Measurements from ENCODE around the gene CYP2S1. TPM values are rescaled to one million over a fixed set of nuclear protein-coding genes. Genes with fewer than 3 reads are reported as not detected.
"Not testable (repeated sequence)": the region's sequence is repeated elsewhere in the genome, so short reads cannot be mapped to it uniquely, and the experiment has no call there.

The CYP2S1 gene
- total RNA-seq, 1 experiment from 2014 or later: 6.8 TPM

DNA sequence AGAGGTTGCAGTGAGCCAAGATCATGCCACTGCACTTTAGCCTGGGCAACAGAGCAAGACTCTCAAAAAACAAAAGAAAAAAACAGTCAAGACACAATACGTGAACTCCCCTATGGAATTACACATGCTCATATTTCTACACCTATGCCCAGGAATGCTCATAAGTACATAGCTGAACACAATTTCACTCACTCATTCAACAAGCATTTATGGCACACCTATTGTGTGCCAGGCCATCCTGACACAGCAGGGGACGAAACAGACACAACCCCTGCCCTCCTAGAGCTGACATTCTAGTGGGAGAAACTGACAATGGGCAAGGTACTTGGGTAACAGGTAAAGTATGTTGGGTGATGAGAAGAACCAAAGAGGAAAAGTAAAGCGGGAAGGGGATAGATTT is 35.5 kb downstream of the CYP2S1 start:
- H3K27ac ChIP-seq: no peak overlapping the region
- H3K9me3 ChIP-seq (ENCODE audit: insufficient read depth, low read depth): no peaks in the 10 kb centered on the region
- CTCF ChIA-PET: no interaction called here
- peaks cover 35% of the 10 kb centered on the region for H3K4me1 ChIP-seq (replicated peaks; ENCODE audit: insufficient read depth)
- 0 out of 2 replicates have a peak, but pooled peaks cover 4% of the 10 kb centered on the region for H3K79me2 ChIP-seq (ENCODE audit: low read depth)
- no peaks in the 10 kb centered on the region for H3K27me3 ChIP-seq (ENCODE audit: insufficient read depth, low read depth)
- no peak overlapping the region for H2AFZ ChIP-seq
- intact Hi-C loops (cut with micrococcal nuclease; ENCODE audit: unreplicated experiment): loop anchor here (5.0 kb wide), 1 partner anchor 511 kb away; the partner anchor contains the start of genes COQ8B and ITPKC
- no peak overlapping the region for H3K4me3 ChIP-seq
- peak in 1 of 2 experiments; percentile 52 for DNase-seq
- POLR2A ChIA-PET (ENCODE audit: unreplicated experiment): no interaction called here
- no peaks in the 10 kb centered on the region for H3K36me3 ChIP-seq (ENCODE audit: low read depth)
- no peak overlapping the region for H3K4me2 ChIP-seq
- H3K9me2 ChIP-seq (ENCODE audit: insufficient read depth): no peaks in the 10 kb centered on the region
- no peak for TF ChIP-seq EZH2 (IDR thresholded peaks at IDR 0.05; ENCODE audit: low read depth)
- TF ChIP-seq, protein P1, sequence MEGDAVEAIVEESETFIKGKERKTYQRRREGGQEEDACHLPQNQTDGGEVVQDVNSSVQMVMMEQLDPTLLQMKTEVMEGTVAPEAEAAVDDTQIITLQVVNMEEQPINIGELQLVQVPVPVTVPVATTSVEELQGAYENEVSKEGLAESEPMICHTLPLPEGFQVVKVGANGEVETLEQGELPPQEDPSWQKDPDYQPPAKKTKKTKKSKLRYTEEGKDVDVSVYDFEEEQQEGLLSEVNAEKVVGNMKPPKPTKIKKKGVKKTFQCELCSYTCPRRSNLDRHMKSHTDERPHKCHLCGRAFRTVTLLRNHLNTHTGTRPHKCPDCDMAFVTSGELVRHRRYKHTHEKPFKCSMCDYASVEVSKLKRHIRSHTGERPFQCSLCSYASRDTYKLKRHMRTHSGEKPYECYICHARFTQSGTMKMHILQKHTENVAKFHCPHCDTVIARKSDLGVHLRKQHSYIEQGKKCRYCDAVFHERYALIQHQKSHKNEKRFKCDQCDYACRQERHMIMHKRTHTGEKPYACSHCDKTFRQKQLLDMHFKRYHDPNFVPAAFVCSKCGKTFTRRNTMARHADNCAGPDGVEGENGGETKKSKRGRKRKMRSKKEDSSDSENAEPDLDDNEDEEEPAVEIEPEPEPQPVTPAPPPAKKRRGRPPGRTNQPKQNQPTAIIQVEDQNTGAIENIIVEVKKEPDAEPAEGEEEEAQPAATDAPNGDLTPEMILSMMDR (conservative IDR thresholded peaks at IDR 0.05): no peak
- peaks cover 30% of the 10 kb centered on the region for H3F3A ChIP-seq (ENCODE audit: insufficient read depth, low read depth)
- H4K20me1 ChIP-seq (ENCODE audit: insufficient read depth): no peaks in the 10 kb centered on the region
- BruUV-seq (replicated peaks): no TSS peak

DNA sequence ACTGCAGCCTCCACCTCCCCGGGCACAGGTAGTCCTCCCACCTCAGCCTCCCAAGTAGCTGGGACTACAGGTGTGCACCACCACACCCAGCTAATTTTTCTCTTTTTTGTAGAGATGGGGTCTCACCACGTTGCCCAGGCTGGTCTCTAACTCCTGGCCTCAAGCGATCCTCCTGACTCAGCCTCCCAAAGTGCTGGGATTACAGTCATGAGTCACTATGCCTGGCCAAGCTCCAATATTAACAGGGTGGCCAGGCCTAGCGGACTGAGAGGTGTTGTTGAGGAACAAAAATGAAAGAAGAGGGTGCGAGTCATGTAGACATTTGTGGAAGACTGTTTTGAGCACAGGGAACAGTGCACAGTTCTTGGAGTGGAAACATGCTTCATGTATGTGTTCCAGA is 36.3 kb downstream of the CYP2S1 start:
- H3K79me2 ChIP-seq (ENCODE audit: low read depth); CTCF ChIA-PET; H3K27me3 ChIP-seq (ENCODE audit: insufficient read depth, low read depth); H3K27ac ChIP-seq; POLR2A ChIA-PET (ENCODE audit: unreplicated experiment); H2AFZ ChIP-seq; H3K4me2 ChIP-seq; H3K9me2 ChIP-seq (ENCODE audit: insufficient read depth); H3K9me3 ChIP-seq (ENCODE audit: insufficient read depth, low read depth); DNase-seq; H3K4me3 ChIP-seq; BruUV-seq (replicated peaks); H3K36me3 ChIP-seq (ENCODE audit: low read depth); H4K20me1 ChIP-seq (ENCODE audit: insufficient read depth): not testable (repeated sequence)
- peaks cover 24% of the 10 kb centered on the region; the same call in 1 of the 2 replicates for H3F3A ChIP-seq (ENCODE audit: insufficient read depth, low read depth)
- intact Hi-C loops (cut with micrococcal nuclease; ENCODE audit: unreplicated experiment): loop anchor here (5.0 kb wide), 1 partner anchor 512 kb away; the partner anchor contains the start of genes COQ8B and ITPKC
- H3K4me1 ChIP-seq (replicated peaks; ENCODE audit: insufficient read depth): peaks cover 26% of the 10 kb centered on the region

DNA sequence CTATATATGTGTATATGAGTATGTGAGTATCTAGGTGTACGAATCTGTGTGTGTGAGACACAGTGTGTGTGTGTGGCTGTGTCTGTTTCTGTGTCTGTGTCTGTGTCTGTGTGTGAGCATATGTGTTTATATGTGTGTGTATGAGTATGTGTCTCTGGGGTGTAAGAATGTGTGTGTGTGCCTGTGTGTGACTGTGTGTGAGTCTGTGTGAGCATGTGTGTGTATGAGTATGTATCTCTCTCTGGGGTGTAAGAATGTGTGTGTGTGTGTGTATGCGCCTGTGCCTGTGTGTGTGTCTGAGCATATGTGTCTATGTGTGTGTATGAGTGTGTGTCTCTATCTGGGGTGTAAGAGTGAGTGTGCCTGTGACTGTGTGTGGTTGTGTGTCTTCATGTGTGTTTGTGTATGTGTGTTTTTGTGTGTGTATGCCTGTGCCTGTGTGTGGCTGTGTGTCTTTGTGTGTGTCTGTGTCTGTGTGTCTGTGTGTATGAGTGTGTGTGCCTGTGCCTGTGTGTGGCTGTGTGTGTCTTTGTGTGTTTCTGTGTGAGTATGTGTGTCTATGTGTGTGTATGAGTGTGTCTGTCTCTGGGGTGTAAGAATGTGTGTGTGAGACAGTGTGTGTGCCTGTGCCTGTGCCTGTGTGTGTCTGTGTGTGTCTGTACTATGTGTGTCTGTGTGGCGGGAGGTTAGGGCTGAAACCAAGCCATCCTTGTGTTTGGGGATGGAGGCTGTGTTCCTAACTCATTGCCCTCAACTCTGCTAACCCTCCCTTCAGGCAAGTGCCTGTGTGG is 37.2 kb downstream of the CYP2S1 start:
- Histone ChIP-seq H3K27ac (no peak overlapping the region), H3K9me2 (ENCODE audit: insufficient read depth) (no peaks in the 10 kb centered on the region), H3F3A (ENCODE audit: insufficient read depth, low read depth) (peaks cover 15% of the 10 kb centered on the region; the same call in 1 of the 2 replicates), H3K9me3 (ENCODE audit: insufficient read depth, low read depth) (no peaks in the 10 kb centered on the region), H2AFZ (no peak overlapping the region), H3K79me2 (ENCODE audit: low read depth) (no peaks in the 10 kb centered on the region), H4K20me1 (ENCODE audit: insufficient read depth) (no peaks in the 10 kb centered on the region), H3K4me3 (no peak overlapping the region), H3K27me3 (ENCODE audit: insufficient read depth, low read depth) (no peaks in the 10 kb centered on the region), H3K4me2 (no peak overlapping the region), H3K36me3 (ENCODE audit: low read depth) (no peaks in the 10 kb centered on the region), H3K4me1 (replicated peaks; ENCODE audit: insufficient read depth) (peaks cover 17% of the 10 kb centered on the region)
- no TSS peak for BruUV-seq (replicated peaks)
- intact Hi-C loops (cut with micrococcal nuclease; ENCODE audit: unreplicated experiment): no loop called here
- no peak for TF ChIP-seq EZH2 (IDR thresholded peaks at IDR 0.05; ENCODE audit: low read depth)
- TF ChIP-seq, protein P1 (conservative IDR thresholded peaks at IDR 0.05): no peak
- ChIA-PET POLR2A (ENCODE audit: unreplicated experiment) (no interaction called here), CTCF (no interaction called here)
- DNase-seq: no peak

Measured in PC-9 (cell line).